Vagina (tissue), 2 donors: Measurements from ENCODE around the gene DUSP28. TPM values are rescaled to one million over a fixed set of nuclear protein-coding genes. Genes with fewer than 3 reads are reported as not detected.

ENCODE experiments used
- DNase-seq, 2 donors: peaks; one replicate each; pipeline ENCODE4 v3.0.0-alpha.2; 2017; ENCODE audit errors: extremely low spot score in 2 of 2
- H3K27ac ChIP-seq: fragments of 200-600 bp; sonication (generic); one replicate; pipeline ENCODE4 v1.5.1; 2019
- H3K27me3 ChIP-seq: fragments of 200-600 bp; sonication (generic); one replicate; pipeline ENCODE4 v1.5.1; 2019
- H3K36me3 ChIP-seq, 2 donors: fragments of 200-600 bp; sonication (generic); one replicate each; pipeline ENCODE4 v1.5.1; 2017 to 2019
- H3K4me1 ChIP-seq: fragments of 200-600 bp; sonication (generic); one replicate; pipeline ENCODE4 v1.5.1; 2019
- H3K4me3 ChIP-seq, 2 donors: fragments of 200-600 bp; sonication (generic); 1 replicate in 1 of 2; 2 replicates in 1 of 2; pipeline ENCODE4 v1.5.1; 2016 to 2019
- H3K9me3 ChIP-seq: fragments of 200-600 bp; sonication (generic); one replicate; pipeline ENCODE4 v1.5.1; 2019
- POLR2A ChIP-seq, 2 donors: fragments of 450-650 bp; IDR thresholded peaks; one replicate each; pipeline ENCODE4 v1.6.1; 2017; ENCODE audit warnings: antibody characterized with exemption in 2 of 2, mild to moderate bottlenecking in 2 of 2, moderate library complexity in 2 of 2
- POLR2AphosphoS5 ChIP-seq, 2 donors: sonication (generic); formaldehyde crosslinking; IDR thresholded peaks; one replicate each; pipeline ENCODE4 v1.9.0; 2017; ENCODE audit warnings: antibody characterized with exemption in 2 of 2, mild to moderate bottlenecking in 2 of 2, low read depth in 1 of 2; ENCODE audit not compliant: insufficient read depth in 1 of 2
- intact Hi-C: fragments of 100-400 bp; cut with DNase I; formaldehyde crosslinking; loops from one replicate; pipeline ENCODE4 v1.15.1; 2023
- total RNA-seq: library from RNA; depleted of rRNA; stranded (reverse); fragments of >200 nt; gene quantifications from one replicate; pipeline ENCODE4 v1.2.3, GENCODE V29; 2016
- TF ChIP-seq, protein P1 (sequence below), 3 experiments: fragments of 450-650 bp in 2 of 3; fragments of 200-600 bp in 1 of 3; sonication (generic) in 1 of 3; IDR thresholded peaks; one replicate each; pipeline ENCODE4 v1.5.1; 2017 to 2019; ENCODE audit warnings: antibody characterized with exemption in 3 of 3, mild to moderate bottlenecking in 2 of 3, moderate library complexity in 2 of 3

The DUSP28 gene
- total RNA-seq, 1 donor from 2014 or later, result 5.9 TPM

DNA sequence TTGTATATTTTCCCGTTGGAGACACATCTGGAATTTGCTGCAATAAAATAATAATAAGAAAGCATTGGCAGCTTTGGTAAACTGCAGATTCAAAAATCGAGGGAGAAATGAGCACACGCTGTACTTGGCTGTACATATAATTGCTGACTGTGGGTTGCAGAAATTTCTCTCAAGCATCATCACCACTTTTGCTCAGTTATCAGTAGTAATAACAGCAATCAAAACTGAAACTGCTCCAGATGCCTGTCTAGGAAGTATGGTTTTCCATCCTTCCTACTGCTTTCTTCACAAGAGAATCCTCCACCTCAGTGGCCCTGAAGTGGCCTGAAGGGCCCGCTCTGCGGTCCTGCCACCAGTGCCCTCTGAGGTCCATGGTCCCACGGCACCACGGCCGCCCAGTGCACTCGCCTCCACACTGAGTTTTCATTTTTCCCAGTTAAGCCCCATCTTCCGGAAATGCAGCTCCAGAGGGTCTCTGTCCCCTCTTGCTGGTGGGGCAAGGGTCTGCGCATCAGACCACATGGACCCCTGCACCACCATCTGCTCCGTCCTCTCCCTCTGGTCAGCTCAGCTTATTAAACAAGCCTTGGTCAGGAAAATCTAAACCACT lies 3.9 kb downstream of the DUSP28 start:
- peaks cover 54% of the 10 kb centered on the region for H3K4me1 ChIP-seq

DNA sequence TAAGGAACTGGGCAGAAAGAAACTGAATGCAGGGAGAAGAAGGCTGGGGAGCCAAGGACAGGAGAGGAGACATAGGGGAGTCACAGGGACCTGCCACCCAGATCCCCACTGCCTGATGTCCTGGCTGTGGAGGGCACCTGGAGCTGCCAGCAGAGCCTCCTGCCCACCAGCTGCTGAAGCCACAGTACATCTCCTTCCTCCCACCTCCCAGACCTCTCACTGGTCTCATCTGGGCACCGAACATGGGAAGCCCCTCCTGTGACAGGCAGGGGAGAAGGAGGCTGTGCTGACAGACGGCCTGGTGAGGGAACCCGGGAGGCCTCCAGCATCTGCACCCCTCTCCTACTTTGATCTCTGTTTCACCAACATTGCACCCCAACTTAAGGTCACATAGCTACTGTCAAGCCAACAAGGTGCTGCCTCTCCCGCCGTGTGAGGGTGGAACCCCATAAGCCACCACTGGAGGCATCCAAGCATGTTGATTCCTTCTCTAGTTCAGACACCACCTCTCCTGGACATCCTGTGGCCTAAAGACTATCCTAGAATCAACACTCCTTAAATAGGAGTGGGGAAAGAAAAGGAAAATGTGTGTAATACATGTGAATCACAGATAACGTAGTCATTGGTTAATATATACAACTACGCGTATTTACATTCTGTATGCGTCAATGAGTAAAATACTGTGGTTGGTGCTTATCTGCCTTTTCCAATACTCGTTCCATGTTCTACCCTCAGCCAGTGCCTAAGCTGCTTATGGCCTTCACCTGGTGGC lies 4.6 kb downstream of the DUSP28 start:
- Histone ChIP-seq H3K4me1 (peaks cover 54% of the 10 kb centered on the region), H3K27ac (no peak overlapping the region), H3K36me3 (no peaks in the 10 kb centered on the region), H3K27me3 (no peaks in the 10 kb centered on the region), H3K9me3 (no peaks in the 10 kb centered on the region), H3K4me3 (no peak overlapping the region)
- intact Hi-C loops, result loop anchor here (5.0 kb wide), 1 partner anchor 112 kb away; no protein-coding TSS in a partner anchor
- TF ChIP-seq POLR2A (IDR thresholded peaks at IDR 0.05), result no peak
- TF ChIP-seq, protein P1, sequence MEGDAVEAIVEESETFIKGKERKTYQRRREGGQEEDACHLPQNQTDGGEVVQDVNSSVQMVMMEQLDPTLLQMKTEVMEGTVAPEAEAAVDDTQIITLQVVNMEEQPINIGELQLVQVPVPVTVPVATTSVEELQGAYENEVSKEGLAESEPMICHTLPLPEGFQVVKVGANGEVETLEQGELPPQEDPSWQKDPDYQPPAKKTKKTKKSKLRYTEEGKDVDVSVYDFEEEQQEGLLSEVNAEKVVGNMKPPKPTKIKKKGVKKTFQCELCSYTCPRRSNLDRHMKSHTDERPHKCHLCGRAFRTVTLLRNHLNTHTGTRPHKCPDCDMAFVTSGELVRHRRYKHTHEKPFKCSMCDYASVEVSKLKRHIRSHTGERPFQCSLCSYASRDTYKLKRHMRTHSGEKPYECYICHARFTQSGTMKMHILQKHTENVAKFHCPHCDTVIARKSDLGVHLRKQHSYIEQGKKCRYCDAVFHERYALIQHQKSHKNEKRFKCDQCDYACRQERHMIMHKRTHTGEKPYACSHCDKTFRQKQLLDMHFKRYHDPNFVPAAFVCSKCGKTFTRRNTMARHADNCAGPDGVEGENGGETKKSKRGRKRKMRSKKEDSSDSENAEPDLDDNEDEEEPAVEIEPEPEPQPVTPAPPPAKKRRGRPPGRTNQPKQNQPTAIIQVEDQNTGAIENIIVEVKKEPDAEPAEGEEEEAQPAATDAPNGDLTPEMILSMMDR (IDR thresholded peaks at IDR 0.05), result no peak
- TF ChIP-seq POLR2AphosphoS5 (IDR thresholded peaks at IDR 0.05; ENCODE audit: insufficient read depth in 1 of 2, low read depth in 1 of 2), result no peak
- DNase-seq, result no peak

More for the DNA sequence above, 3.9 kb downstream of the DUSP28 start:
- H3K9me3 ChIP-seq, result no peaks in the 10 kb centered on the region
- intact Hi-C loops, result no loop called here
- H3K27ac ChIP-seq, result no peak overlapping the region
- H3K27me3 ChIP-seq, result no peaks in the 10 kb centered on the region
- H3K4me3 ChIP-seq, result no peak overlapping the region
- no peaks in the 10 kb centered on the region for H3K36me3 ChIP-seq
- TF ChIP-seq, protein P1 (IDR thresholded peaks at IDR 0.05), result no peak
- no peak for TF ChIP-seq POLR2A (IDR thresholded peaks at IDR 0.05)
- no peak for TF ChIP-seq POLR2AphosphoS5 (IDR thresholded peaks at IDR 0.05; ENCODE audit: insufficient read depth in 1 of 2, low read depth in 1 of 2)
- no peak for DNase-seq

DNA sequence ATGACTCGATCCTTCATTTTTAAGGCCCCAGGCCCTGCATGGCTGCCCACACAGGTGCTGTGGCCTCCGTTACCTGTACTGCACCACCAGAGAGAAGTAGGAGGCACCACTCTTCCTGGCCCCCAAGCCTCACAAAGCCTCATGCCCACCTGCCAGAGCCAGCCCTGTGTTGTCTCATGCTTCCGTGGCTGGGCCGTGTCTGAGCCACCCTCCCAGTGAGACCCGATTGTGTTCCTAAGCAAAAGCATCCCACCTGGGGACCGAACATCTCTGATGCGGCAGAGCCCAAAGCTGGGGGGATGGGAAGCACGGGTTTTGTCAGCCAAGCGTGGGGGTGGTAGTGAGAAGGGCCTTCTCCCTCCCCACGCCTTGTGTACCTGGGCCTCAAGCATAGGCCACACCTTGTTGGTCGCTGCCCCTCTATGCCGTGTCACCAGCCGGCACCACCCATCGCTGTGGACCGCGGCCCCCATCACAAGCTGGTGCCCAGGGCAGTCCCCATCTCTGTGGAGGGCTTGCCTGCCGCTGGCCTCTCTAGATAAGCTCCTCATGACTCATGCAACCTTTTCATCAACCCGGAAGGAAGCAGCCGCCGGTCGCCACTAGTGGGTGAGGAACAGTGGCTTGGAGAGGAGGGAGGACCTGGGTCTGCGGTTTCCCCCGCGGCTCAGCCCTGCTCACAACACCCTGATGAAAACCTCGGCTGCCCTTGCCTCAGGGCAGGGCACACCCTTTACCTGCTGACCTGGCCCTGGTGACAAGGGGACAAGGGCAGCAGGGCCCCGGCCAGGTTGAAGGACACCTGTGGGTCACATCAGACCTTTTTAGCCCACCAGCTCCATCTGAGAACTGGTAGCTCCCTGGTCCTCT lies 5.4 kb downstream of the DUSP28 start:
- intact Hi-C loops, result loop anchor here (5.0 kb wide), 1 partner anchor 113 kb away; no protein-coding TSS in a partner anchor
- Histone ChIP-seq H3K9me3 (no peaks in the 10 kb centered on the region), H3K4me1 (peaks cover 59% of the 10 kb centered on the region), H3K36me3 (no peaks in the 10 kb centered on the region), H3K27me3 (no peaks in the 10 kb centered on the region), H3K27ac (peak overlapping the region; percentile 93), H3K4me3 (peak overlapping the region; percentile 22 to 71)
- DNase-seq, result no peak
- peak; percentile 7 to 68 for TF ChIP-seq POLR2AphosphoS5 (IDR thresholded peaks at IDR 0.05; ENCODE audit: insufficient read depth in 1 of 2, low read depth in 1 of 2)
- TF ChIP-seq, protein P1 (IDR thresholded peaks at IDR 0.05), result no peak

DNA sequence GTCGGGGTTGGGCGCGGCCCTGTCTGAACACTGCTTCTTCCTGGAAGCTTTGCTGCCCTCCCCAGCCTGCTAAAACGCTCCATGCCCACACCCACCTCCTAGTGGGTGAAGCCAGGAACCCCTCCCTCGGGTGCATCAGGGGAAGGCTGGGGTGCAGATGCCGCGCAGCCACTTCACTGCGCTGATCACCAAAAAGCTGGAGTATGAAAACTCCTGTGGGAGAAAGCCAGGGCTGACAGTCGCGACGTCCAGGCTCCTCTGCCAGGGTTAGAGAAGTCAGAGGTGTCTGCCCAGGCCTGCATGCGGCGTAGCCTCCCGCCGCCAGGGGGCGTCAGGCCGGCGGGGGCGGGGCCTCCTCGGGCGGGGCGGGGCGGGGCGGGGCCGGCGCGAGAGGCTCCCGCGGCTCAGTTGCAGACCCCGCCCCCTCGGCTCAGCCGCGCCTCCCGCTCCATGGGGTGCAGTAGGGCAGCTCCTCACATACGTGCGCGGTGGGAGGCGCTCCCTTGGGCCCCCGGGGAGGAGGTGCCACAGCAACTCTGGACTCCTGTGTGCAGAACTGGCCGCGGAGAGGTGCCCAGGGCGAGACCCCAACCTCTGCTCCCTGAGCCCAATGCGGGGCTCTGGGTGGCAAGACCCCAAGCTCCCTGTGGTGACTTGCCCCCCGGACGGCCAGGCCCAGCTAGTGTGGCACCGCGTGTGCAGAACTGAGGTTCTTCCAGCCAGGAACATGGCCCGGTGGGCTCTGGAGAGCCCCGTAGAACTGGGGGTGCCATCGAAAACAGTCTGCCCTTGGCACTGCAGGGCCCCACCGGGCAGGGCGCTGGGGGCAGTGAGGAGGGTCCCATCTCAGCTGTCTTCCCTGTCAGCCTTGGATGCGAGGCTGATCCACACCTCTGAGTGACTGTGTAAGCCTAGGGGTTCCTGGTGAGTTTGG lies 6.3 kb downstream of the DUSP28 start:
- peak; percentile 5 to 70 for TF ChIP-seq POLR2AphosphoS5 (IDR thresholded peaks at IDR 0.05; ENCODE audit: insufficient read depth in 1 of 2, low read depth in 1 of 2)
- TF ChIP-seq, protein P1 (IDR thresholded peaks at IDR 0.05), result peak in 2 of 3 experiments; percentile 56 to 98
- TF ChIP-seq POLR2A (IDR thresholded peaks at IDR 0.05), result peak in 1 of 2 donors; percentile 58
- Histone ChIP-seq H3K9me3 (no peaks in the 10 kb centered on the region), H3K36me3 (no peaks in the 10 kb centered on the region), H3K27ac (peak overlapping the region; percentile 93), H3K4me1 (peaks cover 64% of the 10 kb centered on the region), H3K4me3 (peak overlapping the region; percentile 71 to 76), H3K27me3 (no peaks in the 10 kb centered on the region)
- DNase-seq, result no peak
- intact Hi-C loops, result loop anchor here (5.0 kb wide), 1 partner anchor 114 kb away; no protein-coding TSS in a partner anchor
